H1 (cell line): ENCODE data around the gene ASRGL1. TPM values are rescaled to one million over a fixed set of nuclear protein-coding genes. Genes with fewer than 3 reads are reported as not detected.

ENCODE experiments used
- CTBP2 ChIP-seq: IDR thresholded peaks from 2 replicates; pipeline ENCODE4 v1.7.0; 2011; ENCODE audit warnings: borderline replicate concordance, mild to moderate bottlenecking, moderate library complexity, mixed read lengths, low read length; ENCODE audit not compliant: insufficient read depth, insufficient read length
- HDAC2 ChIP-seq, 2 experiments: fragments of 300-600 bp in 1 of 2; sonication (generic) in 1 of 2; IDR thresholded peaks; 2 replicates each; pipeline ENCODE4 v1.6.1; 2011 to 2012; ENCODE audit warnings: low read depth in 2 of 2, low read length in 2 of 2, mild to moderate bottlenecking in 2 of 2, moderate library complexity in 2 of 2, borderline replicate concordance in 1 of 2, inconsistent platforms in 1 of 2
- POU5F1 ChIP-seq: IDR thresholded peaks from 2 replicates; pipeline ENCODE4 v1.6.1; 2011; ENCODE audit warnings: low read depth, mild to moderate bottlenecking, low read length, moderate library complexity
- RFX5 ChIP-seq: IDR thresholded peaks from 2 replicates; pipeline ENCODE4 v1.6.1; 2011; ENCODE audit warnings: low read depth, low read length, improper control_type of control experiment, borderline replicate concordance
- polyA plus RNA-seq, 7 experiments: library from polyadenylated mRNA; depleted of rRNA in 3 of 7; stranded (reverse) in 5 of 7; unstranded in 2 of 7; fragments of >200 nt in 5 of 7; fragments of 200-250 nt in 2 of 7; gene quantifications; 1 replicate in 5 of 7; 2 replicates in 1 of 7; 4 replicates in 1 of 7; pipeline versions ENCODE4 v1.2.1 to v1.2.3, GENCODE V29; 2011 to 2013; ENCODE audit warnings: missing spikeins in 2 of 7, mixed read lengths in 2 of 7
- total RNA-seq: library from RNA; stranded (reverse); fragmentation: NEBNext Ultra II Directional; extraction: Animal tissue kit (Norgen Biotek cat#: 25700); gene quantifications from 2 replicates; pipeline ENCODE4 v1.2.1, GENCODE V29; 2021
- TF ChIP-seq, protein P1 (sequence below): IDR thresholded peaks from 2 replicates; pipeline ENCODE4 v1.6.1; 2012; ENCODE audit warnings: low read length, inconsistent platforms

ASRGL1 gene
- total and polyA plus RNA-seq, 2 of the 8 experiments (the other 6 are each of a cell fraction or from before 2014, with no cell fraction given), result 19.9 to 23.5 TPM

DNA sequence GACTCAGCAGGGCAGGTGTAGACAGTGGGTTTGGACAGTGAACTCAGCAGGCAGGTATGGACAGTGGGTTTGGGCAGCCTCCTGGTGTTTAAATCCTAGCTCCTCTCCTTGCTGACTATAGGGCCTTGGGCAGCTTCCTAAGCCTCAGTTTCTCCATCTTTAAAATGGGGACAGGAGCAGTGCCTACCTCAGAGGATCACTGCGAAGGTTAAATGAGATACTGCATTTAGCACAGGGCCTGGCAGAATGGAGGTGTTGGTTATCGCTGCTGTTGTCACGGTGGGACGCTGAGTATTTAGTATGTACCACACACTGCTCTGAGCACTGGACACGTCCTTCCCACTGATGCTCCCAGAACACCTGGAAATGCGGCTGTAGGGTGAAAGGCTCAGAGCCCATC lies 67.2 kb downstream of the ASRGL1 start (continued):
- TF ChIP-seq, protein P1, sequence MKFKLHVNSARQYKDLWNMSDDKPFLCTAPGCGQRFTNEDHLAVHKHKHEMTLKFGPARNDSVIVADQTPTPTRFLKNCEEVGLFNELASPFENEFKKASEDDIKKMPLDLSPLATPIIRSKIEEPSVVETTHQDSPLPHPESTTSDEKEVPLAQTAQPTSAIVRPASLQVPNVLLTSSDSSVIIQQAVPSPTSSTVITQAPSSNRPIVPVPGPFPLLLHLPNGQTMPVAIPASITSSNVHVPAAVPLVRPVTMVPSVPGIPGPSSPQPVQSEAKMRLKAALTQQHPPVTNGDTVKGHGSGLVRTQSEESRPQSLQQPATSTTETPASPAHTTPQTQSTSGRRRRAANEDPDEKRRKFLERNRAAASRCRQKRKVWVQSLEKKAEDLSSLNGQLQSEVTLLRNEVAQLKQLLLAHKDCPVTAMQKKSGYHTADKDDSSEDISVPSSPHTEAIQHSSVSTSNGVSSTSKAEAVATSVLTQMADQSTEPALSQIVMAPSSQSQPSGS, result no peak
- TF ChIP-seq CTBP2 (no peak), HDAC2 (IDR thresholded peaks at IDR 0.05; ENCODE audit: borderline replicate concordance in 1 of 2, low read depth in 2 of 2, low read length in 2 of 2) (no peak), POU5F1 (no peak), RFX5 (no peak)
